ENCODE data around the gene ATP1B3.
A peak's percentile ranks its signal among the peaks of the same experiment; 100 is the strongest.
"Not testable (repeated sequence)": the region's sequence is repeated elsewhere in the genome, so short reads cannot be mapped to it uniquely, and the experiment has no call there.

ATP1B3 gene

GRCh38 chr3:141876381-141876890 is at the start of gene ATP1B3:
ATP1B3 (plus strand) TSS chr3:141876643; CDS start chr3:141876802, 159 bp downstream.
- peak; percentile 95 for DNase-seq (ENCODE audit: low spot score)

- no peak for DNase-seq (ENCODE audit: low spot score)
Observed at GRCh38 chr3:141828487-141828886, 48.0 kb upstream of the ATP1B3 start.

- peak; percentile 27 for DNase-seq (ENCODE audit: low spot score)
Observed at GRCh38 chr3:141828890-141829289, 47.6 kb upstream of the ATP1B3 start.

- no peak for DNase-seq (ENCODE audit: low spot score)
Observed at GRCh38 chr3:141830508-141830907, 45.9 kb upstream of the ATP1B3 start.

GRCh38 chr3:141834292-141834691 is 42.2 kb upstream of the ATP1B3 start:
- DNase-seq (ENCODE audit: low spot score): no peak

- no peak for DNase-seq (ENCODE audit: low spot score)
Observed at GRCh38 chr3:141835557-141836229, 40.8 kb upstream of the ATP1B3 start.

GRCh38 chr3:141839389-141839788 is 37.1 kb upstream of the ATP1B3 start:
- no peak for DNase-seq (ENCODE audit: low spot score)

- DNase-seq (ENCODE audit: low spot score): no peak
Observed at GRCh38 chr3:141840737-141841544, 35.5 kb upstream of the ATP1B3 start.

- no peak for DNase-seq (ENCODE audit: low spot score)
Observed at GRCh38 chr3:141844108-141844507, 32.3 kb upstream of the ATP1B3 start.

- DNase-seq (ENCODE audit: low spot score): no peak
Observed at GRCh38 chr3:141844812-141845211, 31.6 kb upstream of the ATP1B3 start.

GRCh38 chr3:141845407-141846049 is 30.9 kb upstream of the ATP1B3 start:
- no peak for DNase-seq (ENCODE audit: low spot score)

- no peak for DNase-seq (ENCODE audit: low spot score)
Observed at GRCh38 chr3:141846050-141846433, 30.4 kb upstream of the ATP1B3 start.

- not testable (repeated sequence) for DNase-seq (ENCODE audit: low spot score)
Observed at GRCh38 chr3:141848159-141848748, 28.2 kb upstream of the ATP1B3 start.

GRCh38 chr3:141849056-141849815 is 27.2 kb upstream of the ATP1B3 start:
- DNase-seq (ENCODE audit: low spot score): no peak

GRCh38 chr3:141851411-141851810 is 25.0 kb upstream of the ATP1B3 start:
- no peak for DNase-seq (ENCODE audit: low spot score)

- no peak for DNase-seq (ENCODE audit: low spot score)
Observed at GRCh38 chr3:141853081-141853601, 23.3 kb upstream of the ATP1B3 start.

GRCh38 chr3:141853629-141854168 is 22.7 kb upstream of the ATP1B3 start:
- no peak for DNase-seq (ENCODE audit: low spot score)

GRCh38 chr3:141854599-141854998 is 21.8 kb upstream of the ATP1B3 start:
- DNase-seq (ENCODE audit: low spot score): no peak

GRCh38 chr3:141858312-141858711 is 18.1 kb upstream of the ATP1B3 start:
- DNase-seq (ENCODE audit: low spot score): no peak

GRCh38 chr3:141859651-141860050 is 16.8 kb upstream of the ATP1B3 start:
- DNase-seq (ENCODE audit: low spot score): no peak

GRCh38 chr3:141860086-141860669 is 16.3 kb upstream of the ATP1B3 start:
- no peak for DNase-seq (ENCODE audit: low spot score)
